Pancreas (tissue), 10 donors: ENCODE results near the gene CNTN1. TPM values are rescaled to one million over a fixed set of nuclear protein-coding genes. Genes with fewer than 3 reads are reported as not detected.

Experiments used
- ATAC-seq, 4 donors: fragments of 200-7000 bp; cut with Tn5 transposase; one replicate each; pipeline versions ENCODE4 v1.8.0 to v1.9.1; 2020; ENCODE audit warnings: mild to moderate bottlenecking in 4 of 4, moderate library complexity in 4 of 4
- DNase-seq, 6 donors: peaks; one replicate each; pipeline ENCODE4 v3.0.0-alpha.2; 2020
- FAIRE-seq: peaks from 2 replicates; lab custom pipeline; 2012; peaks lifted over from hg19 to GRCh38; lab: Jason Lieb, UNC
- H3K27ac ChIP-seq, 4 donors: fragments of 200-600 bp; sonication (generic); 1 replicate in 3 of 4; 2 replicates in 1 of 4; pipeline versions ENCODE4 v1.5.0 to v1.8.0; 2020
- H3K27me3 ChIP-seq, 4 donors: fragments of 200-600 bp; one replicate each; pipeline ENCODE4 v1.8.0; 2021
- H3K36me3 ChIP-seq, 3 donors: fragments of 200-600 bp; sonication (generic) in 1 of 3; one replicate each; pipeline versions ENCODE4 v1.5.0 to v1.8.0; 2020 to 2021
- H3K4me1 ChIP-seq, 3 donors: fragments of 200-600 bp; one replicate each; pipeline ENCODE4 v1.8.0; 2021
- H3K4me3 ChIP-seq, 4 donors: fragments of 200-600 bp; sonication (generic) in 2 of 4; one replicate each; pipeline versions ENCODE4 v1.5.0 to v1.8.0; 2020 to 2021
- H3K9me3 ChIP-seq, 4 donors: fragments of 200-600 bp; one replicate each; pipeline ENCODE4 v1.8.0; 2021
- WGBS, 2 donors: extraction: QIAGEN DNeasy Blood & Tissue Kit; methylation state at CpG; one replicate each; pipeline ENCODE4 v1.1.7; 2013; 5-methylcytosine and 5-hydroxymethylcytosine counted together
- intact Hi-C, 3 donors: fragments of 100-400 bp; cut with DNase I; formaldehyde crosslinking; loops; one replicate each; pipeline versions ENCODE4 v1.11.1 to v1.14.2; 2022
- polyA plus RNA-seq, 2 donors: library from polyadenylated mRNA; stranded (reverse); fragments of 200-250 nt; gene quantifications; one replicate each; pipeline ENCODE4 v1.2.3, GENCODE V29; 2013
- total RNA-seq, 6 donors: library from RNA; stranded (reverse); fragmentation: NEBNext Ultra II Directional in 4 of 6; extraction: Animal tissue kit (Norgen Biotek cat#: 25700) in 4 of 6; gene quantifications; one replicate each; pipeline versions ENCODE4 v1.2.1 to v1.2.4, GENCODE V29; 2021 to 2023
- TF ChIP-seq, protein P1 (sequence below), 4 donors: fragments of 200-600 bp; sonication (generic) in 3 of 4; IDR thresholded peaks; one replicate each; pipeline versions ENCODE4 v1.5.0 to v1.8.0; 2021; ENCODE audit warnings: antibody characterized with exemption in 4 of 4
- donor health status: healthy with polysubstance abuse.
- donor health status: DM: no; HTN: no; CAD: no; lungs with moderate emphysema.
- donor health status: DM: no; HTN: no; CAD: no.
- donor health status: control.
- donor health status: control.
- donor health status: Bipolar disorder and iron deficiency.
- donor health status: DM: yes; HTN: yes; CAD: no.
- donor health status: DM: no; HTN: no; CAD: no.
- donor health status: DM: no; HTN: no; CAD: no.
- donor health status: DM: yes; HTN: yes; CAD: no.

CNTN1 gene
- total and polyA plus RNA-seq, 8 donors, result 1.4 to 13.9 (median 4.6) TPM

DNA sequence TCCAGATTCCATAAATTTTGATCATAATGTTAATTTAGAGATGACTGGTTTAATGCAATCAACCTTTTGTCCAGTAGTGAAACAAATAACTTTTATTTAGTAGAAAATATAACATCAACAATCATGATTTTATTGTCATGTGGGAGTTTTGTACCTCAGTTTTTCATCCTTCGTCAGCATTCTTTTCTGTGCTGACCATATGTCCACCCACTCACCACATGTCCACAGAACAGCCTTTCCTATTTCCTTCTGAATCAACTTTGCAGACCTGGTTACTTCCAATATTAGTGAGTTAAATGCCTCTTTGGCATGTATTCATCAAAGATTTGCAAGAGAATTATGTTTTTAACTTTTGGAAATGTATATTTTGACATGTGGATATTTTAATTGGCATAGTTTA lies 36.8 kb upstream of the CNTN1 start:
- no peak for ATAC-seq
- Histone ChIP-seq H3K27me3 (no peaks in the 10 kb centered on the region), H3K36me3 (no peaks in the 10 kb centered on the region), H3K9me3 (no peaks in the 10 kb centered on the region), H3K4me3 (no peak overlapping the region), H3K27ac (no peak overlapping the region), H3K4me1 (no peaks in the 10 kb centered on the region)
- TF ChIP-seq, protein P1, sequence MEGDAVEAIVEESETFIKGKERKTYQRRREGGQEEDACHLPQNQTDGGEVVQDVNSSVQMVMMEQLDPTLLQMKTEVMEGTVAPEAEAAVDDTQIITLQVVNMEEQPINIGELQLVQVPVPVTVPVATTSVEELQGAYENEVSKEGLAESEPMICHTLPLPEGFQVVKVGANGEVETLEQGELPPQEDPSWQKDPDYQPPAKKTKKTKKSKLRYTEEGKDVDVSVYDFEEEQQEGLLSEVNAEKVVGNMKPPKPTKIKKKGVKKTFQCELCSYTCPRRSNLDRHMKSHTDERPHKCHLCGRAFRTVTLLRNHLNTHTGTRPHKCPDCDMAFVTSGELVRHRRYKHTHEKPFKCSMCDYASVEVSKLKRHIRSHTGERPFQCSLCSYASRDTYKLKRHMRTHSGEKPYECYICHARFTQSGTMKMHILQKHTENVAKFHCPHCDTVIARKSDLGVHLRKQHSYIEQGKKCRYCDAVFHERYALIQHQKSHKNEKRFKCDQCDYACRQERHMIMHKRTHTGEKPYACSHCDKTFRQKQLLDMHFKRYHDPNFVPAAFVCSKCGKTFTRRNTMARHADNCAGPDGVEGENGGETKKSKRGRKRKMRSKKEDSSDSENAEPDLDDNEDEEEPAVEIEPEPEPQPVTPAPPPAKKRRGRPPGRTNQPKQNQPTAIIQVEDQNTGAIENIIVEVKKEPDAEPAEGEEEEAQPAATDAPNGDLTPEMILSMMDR (IDR thresholded peaks at IDR 0.05), result no peak
- intact Hi-C loops, result no loop called here
- no peak for DNase-seq
- 55 to 58% methylated on average over 1 of the region's 1 CpG for WGBS, 2 donors
- FAIRE-seq, result no peak

DNA sequence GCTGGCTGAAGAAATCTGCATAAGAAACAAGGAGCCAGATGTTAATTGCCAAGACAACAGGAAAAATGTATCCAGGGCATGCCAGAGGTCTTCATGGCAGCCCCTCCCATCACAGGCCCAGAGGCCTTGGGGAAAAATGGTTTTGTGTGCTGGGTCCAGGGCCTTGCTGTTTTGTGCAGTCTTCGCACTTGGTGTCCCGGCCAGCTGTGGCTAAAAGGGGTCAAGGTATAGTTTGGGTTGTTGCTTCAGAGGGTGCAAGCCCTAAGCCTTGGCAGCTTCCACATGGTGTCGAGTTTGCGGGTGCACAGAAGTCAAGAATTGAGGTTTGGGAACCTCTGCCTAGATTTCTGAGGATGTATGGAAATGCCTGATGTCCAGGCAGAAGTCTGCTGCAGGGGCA lies 29.9 kb upstream of the CNTN1 start:
- Histone ChIP-seq H3K4me1 (no peaks in the 10 kb centered on the region), H3K9me3 (no peaks in the 10 kb centered on the region), H3K36me3 (no peaks in the 10 kb centered on the region), H3K27me3 (no peaks in the 10 kb centered on the region), H3K4me3 (no peak overlapping the region), H3K27ac (no peak overlapping the region)
- no peak for FAIRE-seq
- ATAC-seq, result no peak
- TF ChIP-seq, protein P1 (IDR thresholded peaks at IDR 0.05), result no peak
- intact Hi-C loops, result no loop called here
- DNase-seq, result no peak
- 68 to 88% methylated on average over 4 of the region's 4 CpGs for WGBS, 2 donors

DNA sequence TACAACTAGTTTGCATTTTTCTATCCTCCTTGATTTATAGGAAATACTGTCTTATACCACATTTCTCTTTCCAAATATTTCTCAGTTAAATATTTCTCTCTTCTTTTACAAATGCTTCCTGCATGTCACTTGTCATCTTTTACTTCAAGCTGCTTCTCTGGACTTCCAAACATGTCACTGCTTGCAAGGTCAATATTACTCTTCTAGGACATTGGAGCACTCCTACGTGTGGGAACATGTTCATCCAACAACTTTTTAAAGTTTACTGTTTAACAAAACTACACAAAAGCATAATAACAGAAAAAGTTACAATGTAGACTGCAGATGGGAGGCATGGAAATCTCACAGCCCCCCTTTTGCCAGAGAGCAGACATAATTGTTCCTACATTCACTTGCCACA lies 28.5 kb upstream of the CNTN1 start:
- no peaks in the 10 kb centered on the region for H3K9me3 ChIP-seq
- intact Hi-C loops, result no loop called here
- no peak overlapping the region for H3K4me3 ChIP-seq
- no peaks in the 10 kb centered on the region for H3K4me1 ChIP-seq
- H3K36me3 ChIP-seq, result no peaks in the 10 kb centered on the region
- ATAC-seq (no peak), DNase-seq (no peak), FAIRE-seq (no peak)
- no peaks in the 10 kb centered on the region for H3K27me3 ChIP-seq
- H3K27ac ChIP-seq, result no peak overlapping the region
- WGBS, 2 donors, result 25 to 28% methylated on average over 1 of the region's 1 CpG
- TF ChIP-seq, protein P1 (IDR thresholded peaks at IDR 0.05), result no peak

DNA sequence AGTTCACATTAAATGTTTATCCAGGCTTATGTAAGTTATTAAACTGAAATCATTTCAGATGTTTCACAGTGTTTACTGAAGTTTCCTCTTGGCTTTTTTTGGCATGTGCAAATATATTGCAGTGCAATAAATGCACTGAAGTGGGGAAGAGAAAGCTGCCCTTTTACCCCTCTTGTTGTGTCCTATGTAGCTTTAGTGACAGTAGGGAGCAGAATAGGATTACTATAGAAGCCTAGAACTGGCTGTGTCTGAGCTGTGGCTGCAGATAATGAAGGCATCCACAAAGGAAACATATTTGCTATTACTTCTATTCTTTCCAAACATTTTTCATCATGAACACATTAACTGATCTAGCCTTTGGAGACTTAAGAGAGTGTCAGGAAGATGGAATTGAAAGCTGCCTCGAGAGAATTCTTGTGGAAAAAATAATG lies 24.1 kb upstream of the CNTN1 start:
- no peaks in the 10 kb centered on the region for H3K36me3 ChIP-seq
- no peaks in the 10 kb centered on the region for H3K9me3 ChIP-seq
- intact Hi-C loops, result no loop called here
- H3K27ac ChIP-seq, result no peak overlapping the region
- FAIRE-seq (no peak), ATAC-seq (peak in 2 of 4 donors; percentile 35 to 59), DNase-seq (no peak)
- WGBS, 2 donors, result 20 to 25% methylated on average over 1 of the region's 1 CpG
- no peaks in the 10 kb centered on the region for H3K4me1 ChIP-seq
- H3K27me3 ChIP-seq, result no peaks in the 10 kb centered on the region
- H3K4me3 ChIP-seq, result no peak overlapping the region
- TF ChIP-seq, protein P1 (IDR thresholded peaks at IDR 0.05), result no peak

DNA sequence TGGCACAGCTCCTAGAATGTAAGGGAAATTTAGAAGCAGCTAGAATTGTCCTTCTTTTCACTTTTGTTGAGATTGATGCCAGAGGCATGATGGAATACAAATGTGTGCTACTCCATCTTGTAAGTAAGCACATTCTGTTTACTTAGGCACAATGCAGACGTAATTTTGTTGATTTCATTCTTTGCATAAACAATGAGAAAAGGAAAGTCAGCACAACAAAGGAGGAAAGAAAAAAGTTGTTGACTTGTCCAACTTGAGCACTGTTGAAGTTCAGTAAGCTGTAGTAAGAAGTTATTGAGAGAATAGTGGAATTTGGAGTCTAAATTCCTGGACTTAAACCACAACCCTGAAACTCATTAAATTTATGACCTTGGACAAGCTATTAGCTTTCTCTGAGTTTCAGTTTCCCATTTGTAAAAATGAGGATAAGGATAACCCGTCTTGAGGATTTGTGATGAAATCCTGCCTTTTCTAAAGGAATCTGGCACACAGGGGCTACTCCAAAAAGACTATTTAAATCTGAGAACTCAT lies 19.4 kb upstream of the CNTN1 start:
- no peak for FAIRE-seq
- Histone ChIP-seq H3K27me3 (no peaks in the 10 kb centered on the region), H3K4me3 (no peak overlapping the region), H3K4me1 (no peaks in the 10 kb centered on the region), H3K27ac (no peak overlapping the region), H3K36me3 (no peaks in the 10 kb centered on the region), H3K9me3 (no peaks in the 10 kb centered on the region)
- intact Hi-C loops, result no loop called here
- DNase-seq, result no peak
- ATAC-seq, result peak in 1 of 4 donors; percentile 12
- 12 to 15% methylated on average over 2 of the region's 2 CpGs for WGBS, 2 donors
- TF ChIP-seq, protein P1 (IDR thresholded peaks at IDR 0.05), result no peak
